ENCODE results near the gene CAMTA1.

DNA sequence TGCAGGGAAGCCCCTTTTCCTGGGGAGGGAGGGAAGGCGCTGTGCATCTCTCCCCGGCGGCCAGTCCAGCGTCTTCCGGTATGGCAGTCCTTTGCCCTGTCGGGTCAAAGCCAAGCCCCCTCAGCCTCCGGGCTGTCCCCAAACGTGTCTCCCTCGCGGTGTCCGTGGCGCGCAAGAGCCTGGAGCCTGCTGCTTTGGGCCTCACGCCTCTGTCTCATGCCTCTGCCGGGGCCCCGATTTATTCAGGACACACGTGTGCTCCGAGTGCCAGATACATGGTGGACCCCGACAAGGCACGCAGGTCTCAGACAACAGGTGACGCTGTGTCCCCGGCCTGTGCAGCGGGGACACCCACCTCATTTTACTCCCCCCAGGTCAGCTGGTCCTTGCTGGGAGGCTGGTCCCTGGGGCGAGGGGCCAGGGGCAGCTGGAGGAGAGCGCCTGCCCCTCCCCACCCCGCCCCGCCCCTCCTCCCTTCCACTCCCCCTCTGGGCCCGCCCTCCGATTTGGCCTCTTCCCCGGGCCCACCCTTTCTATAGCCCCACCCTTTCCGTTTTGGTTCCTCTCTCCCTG is 176.7 kb downstream of the CAMTA1 start:
- TF ChIP-seq EZH2 (optimal IDR thresholded peaks at IDR 0.05; ENCODE audit: low read depth, low read length) (no peak), CTCF (IDR thresholded peaks at IDR 0.05; ENCODE audit: low read length) (no peak), EZH2phosphoT487 (IDR thresholded peaks at IDR 0.05; ENCODE audit: low read length) (no peak)
